ENCODE results near the gene COLQ. TPM values are rescaled to one million over a fixed set of nuclear protein-coding genes. Genes with fewer than 3 reads are reported as not detected.
"Not testable (repeated sequence)": the region's sequence is repeated elsewhere in the genome, so short reads cannot be mapped to it uniquely, and the experiment has no call there.

COLQ gene
- total RNA-seq, 1 donor from 2014 or later = 0.74 TPM

DNA sequence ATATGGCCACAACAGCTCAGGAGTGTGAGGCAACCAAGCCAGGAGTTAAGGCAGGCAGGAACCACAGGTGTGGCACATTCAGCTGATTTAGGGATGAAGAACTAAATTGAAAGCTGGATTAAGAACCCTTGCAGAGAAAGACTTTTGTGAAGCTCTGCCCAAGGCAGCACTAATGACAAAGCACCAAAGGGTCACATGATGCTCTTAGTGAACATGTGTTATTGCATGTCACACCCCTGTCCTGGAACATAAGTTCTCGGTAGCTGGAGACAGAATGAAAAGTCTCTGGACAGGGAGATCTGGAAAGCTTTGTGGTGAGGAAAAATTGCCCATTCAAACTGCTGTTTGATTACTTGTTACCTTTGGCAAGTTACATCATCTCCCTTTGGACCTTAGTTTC, 90.9 kb downstream of the COLQ start:
- no peak for DNase-seq (ENCODE audit: low spot score)

DNA sequence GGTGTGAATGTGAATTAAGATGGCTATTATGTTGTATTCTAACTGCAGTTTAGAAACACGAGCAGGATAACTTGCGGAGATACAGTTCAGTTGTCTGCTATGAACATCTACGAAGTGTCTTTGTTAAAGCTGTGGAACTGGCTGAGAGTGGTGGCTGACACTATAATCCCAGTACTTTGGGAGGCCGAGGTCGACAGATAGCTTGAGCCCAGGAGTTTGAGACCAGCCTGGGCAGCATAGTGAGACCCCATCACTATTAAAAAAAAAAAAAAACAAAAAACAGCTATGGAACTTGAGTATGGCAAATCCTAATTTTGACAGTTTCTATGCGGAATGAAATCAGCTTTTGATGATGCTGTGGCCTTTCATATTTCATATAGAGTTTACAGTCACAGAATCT, 92.4 kb downstream of the COLQ start:
- no peak for DNase-seq (ENCODE audit: low spot score)

DNA sequence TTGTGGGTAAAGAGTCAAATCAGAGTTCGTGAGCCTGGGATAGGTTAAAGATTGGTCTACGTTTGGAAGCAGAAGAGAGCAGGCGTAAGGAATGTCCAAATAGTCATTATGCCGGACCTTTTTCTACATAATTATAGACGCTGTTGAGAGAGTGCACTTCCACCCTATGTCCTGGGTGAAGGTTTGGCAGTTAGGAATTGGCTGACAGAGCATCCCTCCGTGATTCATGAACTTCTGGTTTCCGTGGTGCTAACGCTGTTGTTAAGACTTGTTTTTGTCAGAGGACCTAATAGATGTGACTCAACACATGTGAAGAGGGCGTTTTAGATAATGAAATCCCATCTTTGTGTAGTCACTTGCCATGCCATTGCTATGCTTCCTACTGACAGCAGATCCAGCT, 93.0 kb downstream of the COLQ start:
- no peak for DNase-seq (ENCODE audit: low spot score)

DNA sequence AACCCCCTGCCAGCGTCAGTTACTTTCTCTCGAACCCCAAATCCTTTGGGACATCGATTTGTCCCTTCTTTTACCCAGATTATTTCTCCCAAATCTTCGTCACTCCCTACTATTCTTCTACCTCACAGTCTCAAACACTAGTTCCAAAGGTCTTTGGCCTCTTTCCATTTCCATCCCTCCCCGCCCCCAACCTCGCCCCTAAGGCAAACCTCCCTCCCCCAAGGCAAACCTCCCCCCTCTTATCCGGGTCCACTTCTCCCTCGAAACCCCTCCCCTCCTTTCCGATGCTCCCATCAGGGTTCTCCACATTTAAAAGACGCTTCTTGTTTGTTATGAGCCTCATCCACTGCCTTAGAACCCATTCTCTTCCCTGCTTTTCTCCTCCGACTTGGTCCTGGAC, 93.5 kb downstream of the COLQ start:
- no peak for DNase-seq (ENCODE audit: low spot score)

DNA sequence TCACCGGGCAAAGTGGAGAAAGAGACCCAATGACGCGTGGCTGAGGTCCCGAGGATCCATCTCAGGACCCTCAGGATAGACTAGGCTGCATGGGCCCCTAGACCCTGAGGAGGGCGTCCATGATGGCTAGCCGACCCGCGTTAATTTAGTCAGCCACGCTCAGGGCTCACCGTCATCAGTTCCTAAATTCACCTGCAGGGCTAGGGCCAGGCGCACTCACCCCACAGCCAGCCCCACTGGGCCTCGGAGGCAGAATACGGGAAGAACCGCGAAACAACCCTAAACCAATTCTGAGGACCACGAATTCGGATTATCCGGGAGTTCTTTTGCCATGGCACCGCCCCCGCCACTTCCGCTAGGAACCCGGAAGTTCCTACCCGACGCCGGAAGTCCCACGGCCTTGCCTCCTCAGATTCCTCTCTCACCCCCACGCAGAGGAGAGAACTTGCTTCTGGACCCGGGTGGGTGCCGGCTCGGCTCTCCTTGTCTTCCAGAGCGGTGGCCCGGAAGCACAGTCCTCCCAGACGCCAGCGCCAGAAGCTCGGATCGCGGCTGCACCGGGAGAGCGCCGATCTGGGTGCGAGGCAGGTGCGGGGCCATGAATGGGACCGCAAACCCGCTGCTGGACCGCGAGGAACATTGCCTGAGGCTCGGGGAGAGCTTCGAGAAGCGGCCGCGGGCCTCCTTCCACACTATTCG, 94.2 kb downstream of the COLQ start, which contains the start of the genes EAF1 and METTL6:
Gene EAF1, plus strand, starts transcription at position 417 of the 699 bp plus-strand sequence. Its CDS starts 182 bp downstream, at position 599.
Gene METTL6, minus strand, starts transcription at position 363 of the 699 bp plus-strand sequence. CDS start 1,033 bp downstream, outside the sequence.
- peak; percentile 95 for DNase-seq (ENCODE audit: low spot score)

DNA sequence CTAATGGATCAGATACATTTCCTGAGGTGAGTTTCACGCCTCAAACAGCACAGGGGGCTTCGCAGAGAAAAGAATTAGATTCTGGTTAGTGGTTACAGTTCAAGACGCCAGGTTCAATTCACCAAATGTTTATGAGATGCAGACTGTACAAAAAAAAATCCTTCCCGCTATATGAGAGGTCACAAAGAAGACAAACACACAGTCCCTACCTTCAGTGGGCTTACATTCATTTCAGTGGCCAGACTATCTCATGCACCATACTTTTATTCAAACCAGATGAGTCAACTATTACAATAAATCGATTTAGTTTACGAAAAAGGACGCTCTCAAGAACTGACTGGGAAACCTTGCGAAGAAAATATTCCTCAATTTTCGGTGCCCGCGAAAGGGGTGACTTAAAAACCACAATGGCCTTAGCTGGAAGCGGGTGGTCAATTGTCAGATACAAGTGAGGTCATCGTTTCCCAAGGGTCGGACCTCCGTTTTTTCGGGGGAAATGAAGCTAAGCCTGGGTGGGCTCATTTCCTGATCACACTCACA, 94.9 kb downstream of the COLQ start:
- DNase-seq (ENCODE audit: low spot score) = no peak

DNA sequence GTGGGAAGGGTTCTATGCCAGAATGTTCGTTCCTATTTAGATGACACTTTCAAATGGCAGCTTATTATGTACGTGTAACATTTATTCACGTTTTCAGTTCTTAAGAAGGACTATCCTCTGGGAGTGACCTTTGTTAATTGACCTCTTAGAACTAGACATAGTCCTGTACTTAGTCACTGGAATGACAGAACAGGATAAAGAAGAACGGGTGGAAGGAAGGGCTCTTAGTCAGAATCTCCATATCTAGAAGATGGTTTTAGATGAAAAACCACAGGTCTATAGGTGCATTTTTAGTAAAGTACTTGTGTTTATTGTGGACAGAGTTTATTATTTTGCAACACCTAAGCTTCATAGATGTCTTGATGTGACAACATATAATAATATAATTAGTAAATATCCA, 100.6 kb downstream of the COLQ start:
- DNase-seq (ENCODE audit: low spot score) = no peak

DNA sequence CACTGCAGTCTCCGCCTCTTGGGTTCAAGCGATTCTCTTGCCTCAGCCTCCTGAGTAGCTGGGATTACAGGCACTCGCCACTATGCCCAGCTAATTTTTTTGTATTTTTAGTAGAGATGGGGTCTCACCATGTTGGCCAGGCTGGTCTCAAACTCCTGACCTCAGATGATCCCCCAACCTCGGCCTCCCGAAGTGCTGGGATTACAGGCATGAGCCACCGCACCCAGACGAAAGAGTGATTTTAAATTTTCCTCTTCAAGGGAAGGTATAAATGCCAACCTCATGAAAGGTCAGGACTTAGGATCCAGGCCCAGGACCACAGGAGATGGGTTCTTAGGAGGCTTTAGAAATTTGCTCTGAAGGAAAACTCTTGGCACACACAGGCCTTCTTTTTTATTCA, 110.5 kb downstream of the COLQ start:
- not testable (repeated sequence) for DNase-seq (ENCODE audit: low spot score)

DNA sequence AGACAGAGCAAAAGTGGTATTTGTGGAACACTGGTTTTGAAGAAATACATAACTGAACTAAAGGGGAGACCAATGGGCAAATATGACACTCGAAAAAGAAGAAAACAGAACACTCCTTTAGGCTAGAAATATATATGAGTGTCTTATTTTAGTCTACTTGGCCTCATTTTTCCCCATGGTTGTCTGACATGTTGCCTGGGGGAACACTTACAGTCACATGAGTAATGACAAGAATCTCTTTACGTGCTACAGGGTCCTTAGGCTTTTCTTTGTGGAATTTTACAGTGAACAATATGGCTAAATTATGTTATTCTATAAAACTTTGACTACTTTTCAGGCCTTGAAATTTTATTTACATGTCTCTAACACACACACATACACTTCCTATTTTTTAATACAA, 111.7 kb downstream of the COLQ start:
- no peak for DNase-seq (ENCODE audit: low spot score)

DNA sequence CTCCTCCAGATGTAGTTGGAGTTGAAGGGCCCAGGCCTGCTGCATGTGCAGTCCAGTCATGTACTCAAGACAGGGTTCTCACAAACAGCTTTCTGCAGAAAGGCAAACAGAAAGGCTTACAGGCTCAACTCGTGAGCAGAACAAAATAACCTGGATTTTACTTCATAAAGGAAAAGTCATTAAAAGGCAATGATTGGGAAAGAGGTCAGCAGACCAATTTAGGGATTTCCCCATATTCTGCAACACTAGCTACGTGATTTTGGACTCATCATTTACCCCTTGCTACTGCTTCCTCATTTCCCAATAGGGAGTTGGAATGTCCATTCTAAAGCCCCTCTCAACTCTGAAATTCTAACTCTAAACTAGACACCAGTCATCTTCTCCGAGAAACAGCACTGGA, 112.3 kb downstream of the COLQ start:
- no peak for DNase-seq (ENCODE audit: low spot score)

DNA sequence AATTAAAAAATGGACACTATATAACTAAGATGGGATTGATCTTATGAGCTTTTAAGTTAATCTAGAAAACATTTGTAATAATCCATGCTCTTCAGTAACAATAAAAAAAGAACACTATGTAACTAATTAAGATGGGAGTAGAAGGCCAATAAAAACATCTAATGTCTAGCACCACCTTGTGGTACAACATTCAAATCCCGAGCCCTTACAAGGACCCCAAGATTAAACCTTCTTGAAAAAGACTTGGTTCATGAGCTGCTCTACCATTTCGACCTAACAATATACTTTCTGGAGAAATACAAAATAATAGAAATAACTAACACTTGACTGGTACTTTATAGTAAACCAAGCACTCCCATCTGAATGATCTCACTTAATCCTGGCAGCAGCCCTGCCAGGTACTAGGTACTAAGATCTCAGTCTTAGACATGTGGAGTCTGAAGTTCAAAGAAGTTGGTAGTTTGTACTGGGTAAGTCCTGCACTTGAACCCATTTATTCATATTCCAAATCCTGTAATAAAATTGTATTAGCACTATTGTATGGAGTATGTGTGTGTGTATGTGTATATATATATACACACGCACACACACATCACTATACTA, 116.0 kb downstream of the COLQ start:
- no peak for DNase-seq (ENCODE audit: low spot score)

DNA sequence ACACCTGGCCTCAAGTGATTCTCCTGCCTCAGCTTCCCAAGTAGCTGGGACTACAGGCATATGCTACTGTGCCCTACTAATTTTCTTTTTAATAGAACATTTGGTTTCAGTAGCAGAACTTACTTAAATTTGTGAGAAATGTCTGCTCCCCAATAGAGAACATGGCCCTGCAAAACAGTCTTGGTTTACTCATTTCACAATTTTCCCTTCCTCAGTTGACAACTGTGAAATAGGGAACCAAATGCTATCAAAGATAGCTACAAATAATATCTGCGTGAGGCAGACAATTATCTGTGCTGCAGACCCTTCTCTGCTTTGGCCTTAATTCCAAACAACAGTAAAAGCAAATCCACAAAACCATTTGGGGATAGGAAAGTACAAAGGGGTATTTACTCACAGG, 116.7 kb downstream of the COLQ start:
- no peak for DNase-seq (ENCODE audit: low spot score)

DNA sequence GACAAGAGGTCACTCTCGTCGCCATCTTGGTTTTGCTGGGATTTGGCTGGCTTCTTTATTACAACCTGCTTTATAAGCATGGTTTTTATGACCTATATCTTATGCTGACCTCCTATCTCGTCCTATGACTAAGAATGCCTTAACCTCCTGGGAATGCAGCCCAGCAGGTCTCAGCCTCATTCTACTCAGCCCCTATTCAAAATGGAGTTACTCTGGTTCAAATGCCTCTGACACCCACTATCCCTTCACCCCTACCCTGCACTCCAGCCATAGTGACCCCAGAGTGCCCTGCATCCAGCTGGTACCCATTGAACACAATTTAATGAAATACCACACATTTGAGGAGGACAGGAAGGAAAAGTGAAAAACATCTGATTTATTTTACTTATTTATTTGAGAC, 117.5 kb downstream of the COLQ start:
- no peak for DNase-seq (ENCODE audit: low spot score)

DNA sequence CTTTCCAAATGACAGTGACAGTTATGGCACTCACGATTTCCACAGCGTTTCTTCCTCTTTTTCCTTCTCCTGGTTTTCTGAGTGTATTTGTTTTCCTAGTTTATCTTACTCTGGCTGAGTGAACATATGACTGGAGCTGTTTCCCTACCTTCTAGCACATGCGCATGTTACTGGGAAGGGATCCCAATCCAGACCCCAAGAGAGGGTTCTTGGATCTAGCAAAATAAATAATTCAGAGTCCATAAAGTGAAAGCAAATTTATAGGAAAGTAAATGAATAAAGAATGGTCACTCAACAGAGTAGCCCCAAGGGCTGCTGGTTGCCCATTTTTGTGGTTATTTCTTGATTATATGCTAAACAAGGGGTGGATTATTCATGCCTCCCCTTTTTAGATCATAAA, 118.0 kb downstream of the COLQ start:
- no peak for DNase-seq (ENCODE audit: low spot score)

DNA sequence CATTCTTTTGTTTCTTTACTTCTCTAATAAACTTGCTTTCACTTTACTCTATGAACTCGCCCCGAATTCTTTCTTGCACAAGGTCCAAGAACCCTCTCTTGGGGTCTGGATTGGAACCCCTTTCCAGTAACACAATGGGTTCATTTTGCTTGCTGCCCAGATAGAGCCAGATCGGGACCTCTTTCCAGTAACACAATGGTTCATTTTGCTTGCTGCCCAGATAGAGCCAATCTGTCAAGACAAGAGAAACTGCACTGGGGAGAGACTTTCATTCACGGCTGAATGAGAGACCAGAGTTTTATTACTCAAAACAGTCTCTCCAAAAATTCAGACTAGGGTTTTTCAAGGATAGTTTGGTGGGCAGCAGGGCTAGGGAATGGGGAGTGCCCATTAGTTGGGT, 119.6 kb downstream of the COLQ start:
- no peak for DNase-seq (ENCODE audit: low spot score)

Small RNA genes lying within 50 kb of the gene (microRNA-seq; reads per million reads assigned to microRNA genes)
- not detected for gene MIR4270 (ENCODE audit: borderline number of aligned reads)

Other genes starting within 250 kb of the COLQ start
- 108 TPM for gene SH3BP5, start 189.1 kb downstream of the COLQ start, total RNA-seq
- 12.1 TPM for gene METTL6, start 94.2 kb downstream of the COLQ start, total RNA-seq
- gene EAF1, start 94.1 kb downstream of the COLQ start, total RNA-seq = 18.9 TPM
- 20.7 TPM for gene HACL1, start 79.9 kb upstream of the COLQ start, total RNA-seq
- gene BTD, start 80.0 kb upstream of the COLQ start, total RNA-seq = 36.8 TPM